ENCODE results near the gene ERBIN. TPM values are rescaled to one million over a fixed set of nuclear protein-coding genes. Genes with fewer than 3 reads are reported as not detected.

ERBIN gene
- polyA plus RNA-seq, 1 donor from 2014 or later, result 28.4 TPM

DNA sequence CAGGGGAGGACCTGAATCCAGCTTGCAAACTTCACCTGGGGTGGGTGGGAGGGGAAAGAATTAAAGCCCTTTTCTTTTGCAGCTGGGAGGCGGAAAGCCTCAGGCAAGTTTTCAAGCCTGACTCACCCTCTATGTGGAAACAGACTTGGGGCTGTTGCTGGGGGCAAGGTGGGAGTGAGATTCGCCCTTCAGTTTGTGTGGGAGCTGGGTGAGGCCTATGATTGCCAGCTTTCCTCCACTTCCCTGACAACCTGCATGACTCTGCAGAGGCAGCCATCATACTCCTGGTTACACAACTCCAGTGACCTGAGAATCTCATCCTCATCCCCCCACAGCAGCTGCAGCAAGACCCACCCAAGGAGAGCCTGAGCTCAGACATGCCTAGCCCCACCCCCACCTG is 174.5 kb downstream of the ERBIN start:
- Histone ChIP-seq H3K79me2 (replicated peaks; ENCODE audit: insufficient read depth, low read length) (no peaks in the 10 kb centered on the region), H2AFZ (ENCODE audit: low read depth, low read length) (no peak overlapping the region), H3K4me2 (ENCODE audit: low read length) (no peak overlapping the region), H3K9me2 (ENCODE audit: insufficient read depth, low read length) (no peaks in the 10 kb centered on the region), H3F3A (ENCODE audit: insufficient read depth, low read length, poor library complexity, severe bottlenecking) (no peaks in the 10 kb centered on the region), H3K9me3 (ENCODE audit: low read length) (no peaks in the 10 kb centered on the region), H3K9ac (ENCODE audit: low read length) (no peak overlapping the region), H3K27me3 (ENCODE audit: insufficient read depth, low read depth, low read length) (no peaks in the 10 kb centered on the region), H3K4me3 (ENCODE audit: low read length) (no peak overlapping the region), H3K36me3 (ENCODE audit: insufficient read depth, low read length) (no peaks in the 10 kb centered on the region), H4K20me1 (ENCODE audit: insufficient read depth) (no peaks in the 10 kb centered on the region), H3K27ac (ENCODE audit: low read length) (no peak overlapping the region)
- TF ChIP-seq MXI1 (conservative IDR thresholded peaks at IDR 0.05; ENCODE audit: poor library complexity, severe bottlenecking) (no peak), RAD21 (conservative IDR thresholded peaks at IDR 0.05) (no peak), REST (IDR thresholded peaks at IDR 0.05; ENCODE audit: borderline replicate concordance) (no peak), EP300 (conservative IDR thresholded peaks at IDR 0.05; ENCODE audit: poor library complexity, severe bottlenecking) (no peak), POLR2AphosphoS5 (IDR thresholded peaks at IDR 0.05) (no peak), CTCF (IDR thresholded peaks at IDR 0.05; ENCODE audit: poor library complexity, severe bottlenecking) (no peak), EZH2 (IDR thresholded peaks at IDR 0.05; ENCODE audit: borderline replicate concordance, insufficient read depth, low read length, poor library complexity, severe bottlenecking) (no peak), TAF1 (IDR thresholded peaks at IDR 0.05; ENCODE audit: low read depth) (no peak), SMC3 (conservative IDR thresholded peaks at IDR 0.05; ENCODE audit: poor library complexity) (no peak)

GRCh38 chr5:66113160-66113559 is 186.8 kb downstream of the ERBIN start:
- Histone ChIP-seq H2AFZ (ENCODE audit: low read depth, low read length) (no peak overlapping the region), H3K4me2 (ENCODE audit: low read length) (no peak overlapping the region), H3K79me2 (replicated peaks; ENCODE audit: insufficient read depth, low read length) (no peaks in the 10 kb centered on the region), H3F3A (ENCODE audit: insufficient read depth, low read length, poor library complexity, severe bottlenecking) (no peaks in the 10 kb centered on the region), H3K9ac (ENCODE audit: low read length) (no peak overlapping the region), H3K4me3 (ENCODE audit: low read length) (no peak overlapping the region), H3K9me3 (ENCODE audit: low read length) (no peaks in the 10 kb centered on the region), H3K36me3 (ENCODE audit: insufficient read depth, low read length) (no peaks in the 10 kb centered on the region), H3K9me2 (ENCODE audit: insufficient read depth, low read length) (no peaks in the 10 kb centered on the region), H3K27me3 (ENCODE audit: insufficient read depth, low read depth, low read length) (no peaks in the 10 kb centered on the region), H4K20me1 (ENCODE audit: insufficient read depth) (no peaks in the 10 kb centered on the region), H3K27ac (ENCODE audit: low read length) (no peak overlapping the region)
- TF ChIP-seq EP300 (conservative IDR thresholded peaks at IDR 0.05; ENCODE audit: poor library complexity, severe bottlenecking), result no peak
- no peak for TF ChIP-seq EZH2 (IDR thresholded peaks at IDR 0.05; ENCODE audit: borderline replicate concordance, insufficient read depth, low read length, poor library complexity, severe bottlenecking)
- TF ChIP-seq CTCF (IDR thresholded peaks at IDR 0.05; ENCODE audit: poor library complexity, severe bottlenecking), result no peak
- TF ChIP-seq POLR2AphosphoS5 (IDR thresholded peaks at IDR 0.05), result no peak
- no peak for TF ChIP-seq TAF1 (IDR thresholded peaks at IDR 0.05; ENCODE audit: low read depth)
- TF ChIP-seq SMC3 (conservative IDR thresholded peaks at IDR 0.05; ENCODE audit: poor library complexity), result no peak
- no peak for TF ChIP-seq RAD21 (conservative IDR thresholded peaks at IDR 0.05)
- TF ChIP-seq REST (IDR thresholded peaks at IDR 0.05; ENCODE audit: borderline replicate concordance), result no peak
- no peak for TF ChIP-seq MXI1 (conservative IDR thresholded peaks at IDR 0.05; ENCODE audit: poor library complexity, severe bottlenecking)
